ENCODE results near the gene ZBBX. TPM values are rescaled to one million over a fixed set of nuclear protein-coding genes. Genes with fewer than 3 reads are reported as not detected.

ZBBX gene
- total and polyA plus RNA-seq, 4 donors, result not detected

GRCh38 chr3:167246252-167246651 lies 133.8 kb downstream of the ZBBX start:
- H3K27me3 ChIP-seq (ENCODE audit: control insufficient read depth in 4 of 4, insufficient read depth in 4 of 4, low read length in 3 of 4), result no peaks in the 10 kb centered on the region
- no peaks in the 10 kb centered on the region for H3K9me3 ChIP-seq (ENCODE audit: control insufficient read depth in 4 of 4, low read length in 3 of 4)
- TF ChIP-seq MAX (IDR thresholded peaks at IDR 0.05) (no peak), GABPA (IDR thresholded peaks at IDR 0.05 in 1 of 2, conservative IDR thresholded peaks at IDR 0.05 in 1 of 2) (no peak), ATF3 (IDR thresholded peaks at IDR 0.05) (no peak), RXRA (IDR thresholded peaks at IDR 0.05) (no peak), EGR1 (IDR thresholded peaks at IDR 0.05; ENCODE audit: low read depth in 2 of 2) (no peak), FOXA1 (IDR thresholded peaks at IDR 0.05) (no peak), JUND (IDR thresholded peaks at IDR 0.05) (no peak), NR2F2 (IDR thresholded peaks at IDR 0.05) (no peak), TAF1 (conservative IDR thresholded peaks at IDR 0.05) (no peak), REST (IDR thresholded peaks at IDR 0.05) (no peak), HNF4G (IDR thresholded peaks at IDR 0.05) (no peak)
- no peaks in the 10 kb centered on the region for H3K4me1 ChIP-seq (ENCODE audit: control insufficient read depth in 4 of 4, insufficient read depth in 4 of 4, low read length in 3 of 4)
- no peak overlapping the region for H3K27ac ChIP-seq (ENCODE audit: low read depth in 1 of 2, low read length in 2 of 2)
- H3K36me3 ChIP-seq (ENCODE audit: control insufficient read depth in 4 of 4, insufficient read depth in 3 of 4, low read depth in 1 of 4, low read length in 3 of 4), result no peaks in the 10 kb centered on the region
- H3K4me3 ChIP-seq (ENCODE audit: low read depth in 1 of 3, low read length in 3 of 3), result no peak overlapping the region
- no peak overlapping the region for H3K9ac ChIP-seq (ENCODE audit: low read depth in 1 of 2, low read length in 2 of 2)
- DNase-seq (ENCODE audit: low spot score), result no peak

- H3K27me3 ChIP-seq (ENCODE audit: control insufficient read depth in 4 of 4, insufficient read depth in 4 of 4, low read length in 3 of 4), result no peaks in the 10 kb centered on the region
- no peaks in the 10 kb centered on the region for H3K36me3 ChIP-seq (ENCODE audit: control insufficient read depth in 4 of 4, insufficient read depth in 3 of 4, low read depth in 1 of 4, low read length in 3 of 4)
- H3K9me3 ChIP-seq (ENCODE audit: control insufficient read depth in 4 of 4, low read length in 3 of 4), result no peaks in the 10 kb centered on the region
- no peak overlapping the region for H3K27ac ChIP-seq (ENCODE audit: low read depth in 1 of 2, low read length in 2 of 2)
- no peaks in the 10 kb centered on the region for H3K4me1 ChIP-seq (ENCODE audit: control insufficient read depth in 4 of 4, insufficient read depth in 4 of 4, low read length in 3 of 4)
- DNase-seq (ENCODE audit: low spot score), result no peak
- 86% methylated on average over 1 of the region's 1 CpG for WGBS
- H3K4me3 ChIP-seq (ENCODE audit: low read depth in 1 of 3, low read length in 3 of 3), result no peak overlapping the region
- no peak for TF ChIP-seq ATF3 (IDR thresholded peaks at IDR 0.05)
- no peak for TF ChIP-seq ZBTB33 (IDR thresholded peaks at IDR 0.05)
- TF ChIP-seq TAF1 (conservative IDR thresholded peaks at IDR 0.05), result no peak
- H3K9ac ChIP-seq (ENCODE audit: low read depth in 1 of 2, low read length in 2 of 2), result no peak overlapping the region
Measured at GRCh38 chr3:167241048-167241845, 138.8 kb downstream of the ZBBX start.
